Spleen (tissue), 11 donors: Measurements from ENCODE around the gene PLA2G15. TPM values are rescaled to one million over a fixed set of nuclear protein-coding genes. Genes with fewer than 3 reads are reported as not detected.

ENCODE experiments used
- DNase-seq: peaks from one replicate; pipeline ENCODE4 v3.0.0-alpha.2; 2020
- H3K27ac ChIP-seq, 8 donors: fragments of 200-600 bp; sonication (generic) in 7 of 8; 1 replicate in 4 of 8; 2 replicates in 4 of 8; pipeline versions ENCODE4 v1.5.0 to v1.8.0; 2016 to 2021; ENCODE audit warnings: inconsistent platforms in 4 of 8, mild to moderate bottlenecking in 4 of 8, moderate library complexity in 1 of 8
- H3K27me3 ChIP-seq, 7 donors: fragments of 200-600 bp; sonication (generic) in 6 of 7; replicated peaks in 1 of 7; 1 replicate in 4 of 7; 2 replicates in 3 of 7; pipeline versions ENCODE4 v1.5.0 to v1.8.0; 2016 to 2021; ENCODE audit warnings: inconsistent platforms in 3 of 7, mild to moderate bottlenecking in 1 of 7
- H3K36me3 ChIP-seq, 6 donors: fragments of 200-600 bp; sonication (generic) in 5 of 6; 1 replicate in 4 of 6; 2 replicates in 2 of 6; pipeline versions ENCODE4 v1.5.0 to v1.8.0; 2016 to 2021; ENCODE audit warnings: inconsistent platforms in 2 of 6
- H3K4me1 ChIP-seq, 6 donors: fragments of 200-600 bp; sonication (generic) in 5 of 6; 1 replicate in 3 of 6; 2 replicates in 3 of 6; pipeline versions ENCODE4 v1.5.0 to v1.8.0; 2016 to 2021; ENCODE audit warnings: inconsistent platforms in 3 of 6
- H3K4me3 ChIP-seq, 8 donors: fragments of 200-600 bp; sonication (generic) in 7 of 8; 1 replicate in 4 of 8; 2 replicates in 4 of 8; pipeline versions ENCODE4 v1.5.0 to v1.8.0; 2016 to 2021; ENCODE audit warnings: inconsistent platforms in 4 of 8, mild to moderate bottlenecking in 4 of 8, moderate library complexity in 2 of 8
- H3K9me3 ChIP-seq, 8 donors: fragments of 200-600 bp; sonication (generic) in 7 of 8; 1 replicate in 4 of 8; 2 replicates in 4 of 8; pipeline versions ENCODE4 v1.5.0 to v1.8.0; 2016 to 2021; ENCODE audit warnings: inconsistent platforms in 4 of 8
- POLR2A ChIP-seq, 3 donors: fragments of 450-650 bp; IDR thresholded peaks; one replicate each; pipeline ENCODE4 v1.5.1; 2017; ENCODE audit warnings: antibody characterized with exemption in 3 of 3, mild to moderate bottlenecking in 1 of 3
- POLR2AphosphoS5 ChIP-seq, 3 donors: sonication (generic); formaldehyde crosslinking; IDR thresholded peaks; one replicate each; pipeline ENCODE4 v1.5.1; 2017; ENCODE audit warnings: antibody characterized with exemption in 3 of 3
- WGBS, 5 donors: extraction: QIAGEN DNeasy Blood & Tissue Kit in 3 of 5; methylation state at CpG; one replicate each; pipeline versions ENCODE4 v1.1.5 to v1.1.7; 2013 to 2018; 5-methylcytosine and 5-hydroxymethylcytosine counted together
- intact Hi-C: fragments of 100-400 bp; cut with DNase I; formaldehyde crosslinking; loops from one replicate; pipeline ENCODE4 v1.15.0; 2023; ENCODE audit warnings: low total_unique reads
- polyA plus RNA-seq, 3 donors: library from polyadenylated mRNA; stranded (reverse); fragments of 200-250 nt; gene quantifications; one replicate each; pipeline ENCODE4 v1.2.1, GENCODE V29; 2013
- total RNA-seq, 7 donors: library from RNA; depleted of rRNA in 3 of 7; stranded (reverse); fragments of >200 nt in 3 of 7; fragmentation: NEBNext Ultra II Directional in 4 of 7; extraction: Animal tissue kit (Norgen Biotek cat#: 25700) in 4 of 7; gene quantifications; one replicate each; pipeline versions ENCODE4 v1.1.0 to v1.2.1, GENCODE V29; 2016 to 2021
- TF ChIP-seq, protein P1 (sequence below), 11 experiments: fragments of 200-600 bp in 7 of 11; fragments of 450-650 bp in 4 of 11; sonication (generic) in 4 of 11; IDR thresholded peaks in 8 of 11; conservative IDR thresholded peaks in 3 of 11; 1 replicate in 7 of 11; 2 replicates in 4 of 11; pipeline versions ENCODE4 v1.4.0 to v1.8.0; 2016 to 2021; ENCODE audit warnings: antibody characterized with exemption in 11 of 11, inconsistent platforms in 4 of 11, mild to moderate bottlenecking in 1 of 11
- donor health status: healthy with polysubstance abuse.
- donor health status: DM: no; HTN: no; CAD: no; lungs with moderate emphysema.
- donor health status: DM: no; HTN: no; CAD: no.
- donor health status: Bipolar disorder and iron deficiency.
- donor health status: healthy.
- donor health status: DM: no; HTN: no; CAD: no.
- donor health status: DM: yes; HTN: yes; CAD: no.

Gene PLA2G15
- total and polyA plus RNA-seq, 10 donors = 6.3 to 40.4 (median 28.3) TPM

DNA sequence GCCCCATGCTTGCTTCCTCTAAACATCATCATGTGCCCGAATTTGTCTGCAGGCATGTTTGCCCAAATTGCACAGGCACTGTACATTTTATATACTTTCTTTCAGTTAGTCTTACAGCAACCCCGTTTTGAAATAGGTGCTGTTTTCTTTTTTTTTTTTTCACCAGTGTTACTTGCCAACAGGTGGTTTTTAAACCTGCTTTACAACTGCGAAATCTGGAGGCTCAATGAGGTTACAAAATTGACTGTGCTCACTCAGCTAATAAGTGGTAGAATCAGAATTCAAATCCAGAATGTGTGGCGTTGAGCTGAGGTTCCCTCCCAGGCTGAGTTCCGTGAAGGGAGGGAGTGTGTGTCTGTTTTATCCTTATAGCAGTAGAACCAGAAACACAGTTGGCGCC lies 5.8 kb downstream of the PLA2G15 start:
- no peak for DNase-seq
- 73 to 88% (median 83%) methylated on average over 6 of the region's 6 CpGs for WGBS, 5 donors
- peaks cover 0 to 76% (median 36%) of the 10 kb centered on the region in 6 donors for H3K36me3 ChIP-seq
- no peak overlapping the region for H3K4me3 ChIP-seq
- no peaks in the 10 kb centered on the region for H3K9me3 ChIP-seq
- no peaks in the 10 kb centered on the region for H3K27me3 ChIP-seq
- TF ChIP-seq POLR2AphosphoS5 (IDR thresholded peaks at IDR 0.05) = no peak
- TF ChIP-seq, protein P1, sequence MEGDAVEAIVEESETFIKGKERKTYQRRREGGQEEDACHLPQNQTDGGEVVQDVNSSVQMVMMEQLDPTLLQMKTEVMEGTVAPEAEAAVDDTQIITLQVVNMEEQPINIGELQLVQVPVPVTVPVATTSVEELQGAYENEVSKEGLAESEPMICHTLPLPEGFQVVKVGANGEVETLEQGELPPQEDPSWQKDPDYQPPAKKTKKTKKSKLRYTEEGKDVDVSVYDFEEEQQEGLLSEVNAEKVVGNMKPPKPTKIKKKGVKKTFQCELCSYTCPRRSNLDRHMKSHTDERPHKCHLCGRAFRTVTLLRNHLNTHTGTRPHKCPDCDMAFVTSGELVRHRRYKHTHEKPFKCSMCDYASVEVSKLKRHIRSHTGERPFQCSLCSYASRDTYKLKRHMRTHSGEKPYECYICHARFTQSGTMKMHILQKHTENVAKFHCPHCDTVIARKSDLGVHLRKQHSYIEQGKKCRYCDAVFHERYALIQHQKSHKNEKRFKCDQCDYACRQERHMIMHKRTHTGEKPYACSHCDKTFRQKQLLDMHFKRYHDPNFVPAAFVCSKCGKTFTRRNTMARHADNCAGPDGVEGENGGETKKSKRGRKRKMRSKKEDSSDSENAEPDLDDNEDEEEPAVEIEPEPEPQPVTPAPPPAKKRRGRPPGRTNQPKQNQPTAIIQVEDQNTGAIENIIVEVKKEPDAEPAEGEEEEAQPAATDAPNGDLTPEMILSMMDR (IDR thresholded peaks at IDR 0.05 in 8 of 11, conservative IDR thresholded peaks at IDR 0.05 in 3 of 11) = no peak
- no peak for TF ChIP-seq POLR2A (IDR thresholded peaks at IDR 0.05)
- peaks cover 10 to 61% (median 19%) of the 10 kb centered on the region in 6 donors for H3K4me1 ChIP-seq
- intact Hi-C loops = no loop called here
- no peak overlapping the region for H3K27ac ChIP-seq

DNA sequence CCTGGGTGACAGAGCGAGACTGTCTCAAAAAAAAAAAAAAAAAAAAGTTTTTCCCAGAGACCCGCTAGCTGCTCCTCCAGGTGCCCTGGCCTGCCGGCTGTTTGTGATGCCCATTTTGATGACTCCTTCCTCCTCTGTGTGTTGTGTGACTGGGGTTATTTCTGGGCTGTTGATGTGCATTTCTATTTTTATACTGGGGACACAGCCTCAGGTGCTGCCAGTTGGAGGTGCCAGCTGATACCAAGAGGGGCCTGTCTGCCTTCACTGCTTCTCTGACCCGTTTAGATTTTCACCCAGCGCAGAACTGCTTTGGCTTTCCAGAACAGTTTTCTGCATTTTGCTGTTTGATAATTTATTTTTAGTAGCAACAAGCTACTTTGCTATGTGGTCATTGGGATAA lies 6.7 kb downstream of the PLA2G15 start:
- no peak for DNase-seq
- Histone ChIP-seq H3K36me3 (peaks cover 0 to 85% (median 38%) of the 10 kb centered on the region in 6 donors), H3K4me3 (no peak overlapping the region), H3K27ac (peak overlapping the region in 4 of 8 donors; percentile 8 to 33 (median 14)), H3K27me3 (no peaks in the 10 kb centered on the region), H3K4me1 (peaks cover 3 to 56% (median 10%) of the 10 kb centered on the region in 6 donors), H3K9me3 (no peaks in the 10 kb centered on the region)
- TF ChIP-seq, protein P1 (IDR thresholded peaks at IDR 0.05 in 8 of 11, conservative IDR thresholded peaks at IDR 0.05 in 3 of 11) = no peak
- no peak for TF ChIP-seq POLR2AphosphoS5 (IDR thresholded peaks at IDR 0.05)
- TF ChIP-seq POLR2A (IDR thresholded peaks at IDR 0.05) = no peak
- WGBS, 5 donors = 51 to 87% (median 74%) methylated on average over 5 of the region's 5 CpGs
- intact Hi-C loops = no loop called here

DNA sequence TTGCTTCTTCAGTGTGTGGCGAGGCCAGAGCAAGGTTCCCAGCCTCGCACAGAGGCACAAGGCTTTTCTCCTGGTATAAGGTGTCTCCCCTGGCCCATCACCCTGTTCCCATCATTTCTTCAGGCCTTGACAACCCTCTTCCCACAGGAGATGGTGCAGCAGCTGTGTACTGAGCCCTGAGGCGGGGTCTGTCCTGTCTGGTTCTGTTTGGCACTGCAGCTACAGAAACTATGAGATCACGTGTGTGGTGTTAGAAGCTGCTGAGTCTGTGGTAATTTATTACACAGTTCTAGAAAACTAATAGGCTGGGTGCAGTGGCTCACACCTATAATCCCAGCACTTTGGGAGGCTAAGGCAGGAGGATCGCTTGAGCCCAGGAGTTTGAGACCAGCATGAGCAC lies 7.2 kb downstream of the PLA2G15 start:
- 83 to 91% (median 87%) methylated on average over 5 of the region's 5 CpGs for WGBS, 5 donors
- H3K4me3 ChIP-seq = no peak overlapping the region
- TF ChIP-seq POLR2AphosphoS5 (IDR thresholded peaks at IDR 0.05) = no peak
- TF ChIP-seq POLR2A (IDR thresholded peaks at IDR 0.05) = no peak
- TF ChIP-seq, protein P1 (IDR thresholded peaks at IDR 0.05 in 8 of 11, conservative IDR thresholded peaks at IDR 0.05 in 3 of 11) = no peak
- no peaks in the 10 kb centered on the region for H3K9me3 ChIP-seq
- intact Hi-C loops = no loop called here
- H3K4me1 ChIP-seq = peaks cover under 1 to 56% (median 10%) of the 10 kb centered on the region in 6 donors
- no peak for DNase-seq
- peaks cover 0 to 90% (median 38%) of the 10 kb centered on the region in 6 donors for H3K36me3 ChIP-seq
- H3K27me3 ChIP-seq = no peaks in the 10 kb centered on the region
- H3K27ac ChIP-seq = peak overlapping the region in 4 of 8 donors; percentile 8 to 33 (median 14)

DNA sequence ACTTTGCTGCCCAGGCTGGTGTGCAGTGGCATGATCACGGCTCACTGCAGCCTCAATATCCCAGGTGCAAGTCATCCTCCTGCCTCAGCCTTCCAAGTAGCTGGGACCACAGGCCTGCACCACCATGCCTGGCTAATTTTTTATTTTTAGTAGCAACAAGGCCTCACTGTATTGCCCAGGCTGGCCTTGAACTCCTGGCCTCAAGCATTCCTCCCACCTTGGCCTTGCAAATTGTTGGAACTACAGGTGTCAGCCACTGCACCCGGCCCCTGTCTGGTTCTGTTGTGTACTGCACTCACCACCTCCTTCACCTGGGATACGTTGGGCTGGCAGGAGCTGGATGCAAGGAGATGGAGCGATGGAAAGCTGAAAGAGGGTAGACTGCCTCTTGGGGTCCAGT lies 8.5 kb downstream of the PLA2G15 start:
- Histone ChIP-seq H3K4me3 (no peak overlapping the region), H3K27ac (no peak overlapping the region), H3K36me3 (peaks cover 0 to 97% (median 39%) of the 10 kb centered on the region in 6 donors), H3K27me3 (no peaks in the 10 kb centered on the region), H3K4me1 (peaks cover 4 to 56% (median 17%) of the 10 kb centered on the region in 6 donors), H3K9me3 (no peaks in the 10 kb centered on the region)
- no peak for DNase-seq
- TF ChIP-seq, protein P1 (IDR thresholded peaks at IDR 0.05 in 8 of 11, conservative IDR thresholded peaks at IDR 0.05 in 3 of 11) = no peak
- TF ChIP-seq POLR2AphosphoS5 (IDR thresholded peaks at IDR 0.05) = no peak
- TF ChIP-seq POLR2A (IDR thresholded peaks at IDR 0.05) = no peak
- intact Hi-C loops = no loop called here
- 89 to 94% (median 91%) methylated on average over 4 of the region's 4 CpGs for WGBS, 5 donors
